IMR-90 (cell line): ENCODE measurements around the gene MBNL3.

Source experiments
- BHLHE40 ChIP-seq: fragments of 150-350 bp; IDR thresholded peaks from 2 replicates; pipeline ENCODE4 v1.6.1; 2016; ENCODE audit warnings: mild to moderate bottlenecking, low read depth, low read length
- CEBPB ChIP-seq: IDR thresholded peaks from 2 replicates; pipeline ENCODE4 v1.6.1; 2012; ENCODE audit warnings: low read depth, low read length, improper control_type of control experiment
- CHD1 ChIP-seq: IDR thresholded peaks from 2 replicates; pipeline ENCODE4 v1.6.1; 2012; ENCODE audit warnings: low read depth, low read length, improper control_type of control experiment
- FOS ChIP-seq: fragments of 150-350 bp; IDR thresholded peaks from 2 replicates; pipeline ENCODE4 v1.6.1; 2016; ENCODE audit warnings: low read depth, low read length
- MXI1 ChIP-seq: IDR thresholded peaks from 2 replicates; pipeline ENCODE4 v1.6.1; 2012; ENCODE audit warnings: low read depth, mild to moderate bottlenecking, low read length, moderate library complexity, borderline replicate concordance
- NFE2L2 ChIP-seq: fragments of 150-350 bp; IDR thresholded peaks from 2 replicates; pipeline ENCODE4 v1.6.1; 2016; ENCODE audit warnings: low read depth, mild to moderate bottlenecking, low read length
- POLR2A ChIP-seq: IDR thresholded peaks from 2 replicates; pipeline ENCODE4 v1.6.1; 2012; ENCODE audit warnings: mild to moderate bottlenecking, low read depth, low read length
- RAD21 ChIP-seq: IDR thresholded peaks from 2 replicates; pipeline ENCODE4 v1.6.1; 2012; ENCODE audit warnings: low read length, improper control_type of control experiment
- RCOR1 ChIP-seq: IDR thresholded peaks from 2 replicates; pipeline ENCODE4 v1.6.1; 2012; ENCODE audit warnings: mild to moderate bottlenecking, low read length, improper control_type of control experiment; ENCODE audit not compliant: insufficient replicate concordance
- RFX5 ChIP-seq: IDR thresholded peaks from 2 replicates; pipeline ENCODE4 v1.8.0; 2012; ENCODE audit warnings: low read depth, mild to moderate bottlenecking, low read length, moderate library complexity
- SMC3 ChIP-seq: fragments of 150-350 bp; IDR thresholded peaks from 2 replicates; pipeline ENCODE4 v1.6.1; 2016; ENCODE audit warnings: low read depth, mild to moderate bottlenecking, antibody characterized with exemption, low read length, moderate library complexity
- USF2 ChIP-seq: fragments of 150-350 bp; IDR thresholded peaks from 2 replicates; pipeline ENCODE4 v1.6.1; 2017; ENCODE audit warnings: mild to moderate bottlenecking, antibody characterized with exemption, low read length, low read depth
- TF ChIP-seq, protein P1 (sequence below): conservative IDR thresholded peaks from 2 replicates; pipeline ENCODE4 v1.5.1; 2012; ENCODE audit warnings: mild to moderate bottlenecking, low read depth, low read length, improper control_type of control experiment
- TF ChIP-seq, protein P2 (sequence below): fragments of 150-350 bp; IDR thresholded peaks from 2 replicates; pipeline ENCODE4 v1.6.1; 2016; ENCODE audit warnings: low read depth, mild to moderate bottlenecking, low read length, moderate library complexity, borderline replicate concordance

DNA sequence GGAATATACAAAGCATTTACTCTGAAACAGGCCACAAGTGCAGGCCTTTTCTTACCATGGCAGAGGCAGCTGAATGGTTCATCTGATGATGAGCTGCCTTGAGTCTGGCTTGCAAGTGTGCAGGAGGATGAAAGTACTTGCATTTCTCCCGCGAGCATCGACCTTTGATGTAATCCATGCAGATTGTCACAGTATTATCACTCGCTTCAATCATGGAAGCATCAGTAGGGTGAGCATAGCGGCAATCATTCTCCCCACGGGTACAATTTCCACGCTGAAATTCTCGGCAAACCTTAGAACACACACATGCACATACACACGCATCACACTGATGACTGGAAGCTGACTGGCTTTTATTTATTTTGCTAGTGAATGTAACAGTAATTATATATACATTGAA lies 98.0 kb downstream of the MBNL3 start:
- TF ChIP-seq MXI1 (no peak), RCOR1 (no peak), CHD1 (no peak), POLR2A (no peak), CEBPB (no peak), RFX5 (no peak), NFE2L2 (no peak), RAD21 (no peak), FOS (no peak), SMC3 (no peak), BHLHE40 (no peak), USF2 (no peak)
- TF ChIP-seq, protein P1, sequence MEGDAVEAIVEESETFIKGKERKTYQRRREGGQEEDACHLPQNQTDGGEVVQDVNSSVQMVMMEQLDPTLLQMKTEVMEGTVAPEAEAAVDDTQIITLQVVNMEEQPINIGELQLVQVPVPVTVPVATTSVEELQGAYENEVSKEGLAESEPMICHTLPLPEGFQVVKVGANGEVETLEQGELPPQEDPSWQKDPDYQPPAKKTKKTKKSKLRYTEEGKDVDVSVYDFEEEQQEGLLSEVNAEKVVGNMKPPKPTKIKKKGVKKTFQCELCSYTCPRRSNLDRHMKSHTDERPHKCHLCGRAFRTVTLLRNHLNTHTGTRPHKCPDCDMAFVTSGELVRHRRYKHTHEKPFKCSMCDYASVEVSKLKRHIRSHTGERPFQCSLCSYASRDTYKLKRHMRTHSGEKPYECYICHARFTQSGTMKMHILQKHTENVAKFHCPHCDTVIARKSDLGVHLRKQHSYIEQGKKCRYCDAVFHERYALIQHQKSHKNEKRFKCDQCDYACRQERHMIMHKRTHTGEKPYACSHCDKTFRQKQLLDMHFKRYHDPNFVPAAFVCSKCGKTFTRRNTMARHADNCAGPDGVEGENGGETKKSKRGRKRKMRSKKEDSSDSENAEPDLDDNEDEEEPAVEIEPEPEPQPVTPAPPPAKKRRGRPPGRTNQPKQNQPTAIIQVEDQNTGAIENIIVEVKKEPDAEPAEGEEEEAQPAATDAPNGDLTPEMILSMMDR = no peak
- TF ChIP-seq, protein P2, sequence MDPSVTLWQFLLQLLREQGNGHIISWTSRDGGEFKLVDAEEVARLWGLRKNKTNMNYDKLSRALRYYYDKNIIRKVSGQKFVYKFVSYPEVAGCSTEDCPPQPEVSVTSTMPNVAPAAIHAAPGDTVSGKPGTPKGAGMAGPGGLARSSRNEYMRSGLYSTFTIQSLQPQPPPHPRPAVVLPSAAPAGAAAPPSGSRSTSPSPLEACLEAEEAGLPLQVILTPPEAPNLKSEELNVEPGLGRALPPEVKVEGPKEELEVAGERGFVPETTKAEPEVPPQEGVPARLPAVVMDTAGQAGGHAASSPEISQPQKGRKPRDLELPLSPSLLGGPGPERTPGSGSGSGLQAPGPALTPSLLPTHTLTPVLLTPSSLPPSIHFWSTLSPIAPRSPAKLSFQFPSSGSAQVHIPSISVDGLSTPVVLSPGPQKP = no peak
